Islet precursor cell (in vitro differentiated cells): ENCODE measurements around the gene CNTNAP3.
"Not testable (repeated sequence)": the region's sequence is repeated elsewhere in the genome, so short reads cannot be mapped to it uniquely, and the experiment has no call there.

Experiments
- DNase-seq: peaks from one replicate; pipeline ENCODE4 v3.0.0-alpha.2; 2018

Gene CNTNAP3

DNA sequence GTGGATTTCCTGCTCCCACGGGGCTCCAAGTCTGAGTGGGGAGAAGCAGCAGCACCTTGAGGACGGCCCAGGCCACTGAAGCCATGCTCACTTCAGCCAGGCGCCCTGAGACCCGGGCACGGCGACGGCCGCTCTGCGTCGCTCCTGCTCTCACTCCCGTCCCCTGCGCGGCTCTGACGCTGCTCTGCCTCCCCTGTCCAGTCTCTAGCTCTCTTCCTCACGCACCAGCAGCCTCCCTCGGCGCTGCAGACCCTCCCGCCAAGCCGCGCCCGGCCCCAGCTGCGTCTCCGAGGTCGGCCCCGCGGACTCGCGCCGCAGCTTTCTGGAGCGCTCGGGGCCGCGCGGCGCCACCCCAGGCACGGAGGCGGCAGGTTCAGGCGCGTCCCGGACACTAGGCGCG lies at the start of gene CNTNAP3:
TSS of gene CNTNAP3 (minus strand) at position 188 of the 400 bp plus-strand sequence. CDS start at position 85, 103 bp downstream.
- peak; percentile 59 for DNase-seq

GRCh38 chr9:39279995-39280394 lies 8.0 kb downstream of the CNTNAP3 start:
- not testable (repeated sequence) for DNase-seq

- DNase-seq = not testable (repeated sequence)
Observed at GRCh38 chr9:39242513-39242912, 45.5 kb downstream of the CNTNAP3 start.

- not testable (repeated sequence) for DNase-seq
Observed at GRCh38 chr9:39232130-39232991, 55.6 kb downstream of the CNTNAP3 start.

- not testable (repeated sequence) for DNase-seq
Observed at GRCh38 chr9:39215976-39216375, 72.0 kb downstream of the CNTNAP3 start.

DNA sequence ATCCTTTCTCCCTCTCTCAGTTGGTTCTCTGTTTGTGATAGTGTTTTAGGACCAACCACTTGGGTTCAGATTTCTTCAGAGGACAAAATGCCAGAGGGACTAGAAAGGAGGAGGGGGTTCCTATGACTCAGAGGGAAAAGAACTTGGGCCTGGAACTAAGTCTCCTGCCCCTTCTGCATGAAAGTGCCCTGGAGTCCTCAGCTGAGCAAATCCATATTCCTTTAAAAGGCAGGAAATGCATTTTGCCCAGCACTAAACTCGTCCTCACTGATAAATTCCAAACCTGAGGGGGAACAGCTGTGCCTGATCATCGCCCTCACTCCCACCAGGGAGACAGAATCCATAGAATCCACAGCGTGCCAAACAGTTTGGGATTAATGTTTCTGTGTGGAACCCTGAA lies 78.2 kb downstream of the CNTNAP3 start:
- DNase-seq = not testable (repeated sequence)

- DNase-seq = not testable (repeated sequence)
Observed at GRCh38 chr9:39206643-39207042, 81.3 kb downstream of the CNTNAP3 start.

DNA sequence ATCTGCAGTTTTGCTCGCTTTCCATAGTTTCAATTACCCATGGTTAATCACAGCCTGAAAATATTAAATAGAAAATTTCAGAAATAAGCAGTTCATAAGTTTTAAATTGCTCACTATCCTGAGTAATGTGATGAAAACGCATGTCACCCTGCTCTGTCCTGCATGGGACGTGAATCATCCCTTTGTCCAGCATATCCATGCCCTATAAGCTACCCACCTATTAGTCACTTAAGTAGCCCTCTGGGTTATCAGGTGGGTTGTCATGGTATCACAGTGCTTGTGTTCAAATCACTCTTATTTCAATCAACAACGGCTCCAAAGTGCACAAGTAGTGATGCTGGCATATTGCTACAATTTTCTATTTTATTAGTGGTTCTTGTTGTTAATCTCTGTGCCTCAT lies 82.1 kb downstream of the CNTNAP3 start:
- not testable (repeated sequence) for DNase-seq

DNA sequence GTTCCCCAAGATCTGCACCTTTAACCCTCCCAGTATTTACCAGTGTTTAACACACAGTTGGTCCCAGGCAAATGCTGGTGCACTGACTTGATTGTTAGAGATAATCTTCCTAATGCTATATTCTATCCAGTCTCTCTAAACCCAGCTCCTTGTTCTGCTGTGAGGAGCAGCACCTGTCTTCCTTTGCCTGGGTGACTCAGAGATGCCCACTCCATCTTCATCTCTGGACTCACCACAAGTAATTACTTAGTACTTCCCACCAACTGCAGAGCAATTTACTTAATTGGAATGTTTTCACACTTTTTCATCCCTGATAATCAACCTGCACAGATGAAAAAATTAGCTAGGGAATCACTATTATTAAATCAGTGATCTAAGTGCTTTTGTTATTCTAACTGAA lies 87.6 kb downstream of the CNTNAP3 start:
- DNase-seq = not testable (repeated sequence)

- not testable (repeated sequence) for DNase-seq
Observed at GRCh38 chr9:39198000-39198709, 89.8 kb downstream of the CNTNAP3 start.

GRCh38 chr9:39171370-39171769 lies 116.6 kb downstream of the CNTNAP3 start:
- DNase-seq = not testable (repeated sequence)

DNA sequence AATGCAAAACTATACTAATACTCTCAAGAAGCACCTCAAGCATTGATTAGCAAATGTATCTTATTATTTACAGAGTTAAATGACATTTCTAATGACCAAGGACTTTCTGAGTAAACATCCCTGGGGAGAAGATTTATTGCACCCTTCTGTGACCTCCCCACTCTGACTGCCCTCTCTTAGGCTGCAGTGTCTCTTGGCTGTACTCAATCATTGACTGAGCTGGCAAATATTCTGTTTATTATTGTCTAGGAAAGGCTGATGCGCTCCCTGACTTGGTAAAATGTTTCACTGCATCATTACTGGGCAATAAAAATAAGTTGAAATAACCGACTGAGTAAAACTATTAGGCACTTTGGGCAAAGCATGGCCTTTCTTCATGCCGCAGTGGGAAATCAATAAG lies 130.3 kb downstream of the CNTNAP3 start:
- not testable (repeated sequence) for DNase-seq

DNA sequence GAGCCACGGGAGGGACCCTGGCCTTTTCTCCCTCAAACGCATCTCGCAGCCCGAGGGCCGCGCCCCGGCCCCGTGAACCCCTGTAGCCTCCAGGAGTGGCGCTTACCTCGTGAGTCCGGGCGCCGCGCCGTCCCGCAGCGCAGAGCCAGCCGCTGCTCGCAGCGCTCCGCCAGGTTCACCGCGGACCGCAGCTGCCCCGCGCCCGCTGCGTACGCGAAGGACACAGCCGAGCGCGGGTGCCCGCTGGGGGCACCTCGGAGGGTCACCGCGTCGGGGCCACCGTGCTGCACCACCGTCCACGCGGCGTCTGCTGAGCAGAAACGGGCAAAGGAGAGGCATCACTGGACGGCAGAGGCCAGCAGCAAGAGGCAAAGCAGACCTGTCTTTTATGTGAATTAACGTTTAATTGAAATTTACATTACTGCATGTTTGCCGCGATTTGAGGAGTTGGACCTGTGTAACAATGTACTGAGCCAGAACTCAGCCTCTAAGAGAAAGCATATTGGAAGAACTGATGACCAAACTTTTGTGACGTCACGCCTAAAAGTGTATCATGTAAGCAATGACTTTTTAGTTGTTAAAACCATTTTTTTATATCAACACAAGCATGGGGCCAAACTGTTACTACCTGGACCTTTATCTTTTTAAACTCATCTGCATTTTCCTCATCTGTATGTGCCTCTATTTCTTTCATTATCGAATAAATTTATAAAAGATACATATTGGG lies 155.0 kb downstream of the CNTNAP3 start:
- not testable (repeated sequence) for DNase-seq

DNA sequence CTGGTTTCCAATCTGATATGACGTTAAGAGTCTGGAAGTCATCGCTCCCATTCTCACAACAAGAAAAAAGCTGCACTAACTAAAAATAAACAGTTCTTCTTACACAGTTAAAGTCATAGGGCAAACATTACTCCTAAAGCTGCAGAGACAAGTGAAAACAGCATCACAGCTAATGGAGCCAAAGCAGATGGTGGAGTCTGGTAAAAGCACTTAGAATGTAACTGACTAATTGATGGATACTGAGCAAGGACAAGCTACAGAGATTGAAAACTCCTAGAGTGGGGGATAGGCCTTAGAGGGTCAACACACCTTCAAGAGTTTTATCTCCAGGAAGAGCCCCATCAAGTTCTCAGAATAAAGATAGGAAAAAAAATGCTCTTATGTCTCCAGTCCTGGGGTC lies 166.6 kb downstream of the CNTNAP3 start:
- not testable (repeated sequence) for DNase-seq

GRCh38 chr9:39111746-39112145 lies 176.2 kb downstream of the CNTNAP3 start:
- not testable (repeated sequence) for DNase-seq

- no peak for DNase-seq
Observed at GRCh38 chr9:39108145-39108544, 179.8 kb downstream of the CNTNAP3 start.

GRCh38 chr9:39097208-39097607 lies 190.8 kb downstream of the CNTNAP3 start:
- DNase-seq = not testable (repeated sequence)

DNA sequence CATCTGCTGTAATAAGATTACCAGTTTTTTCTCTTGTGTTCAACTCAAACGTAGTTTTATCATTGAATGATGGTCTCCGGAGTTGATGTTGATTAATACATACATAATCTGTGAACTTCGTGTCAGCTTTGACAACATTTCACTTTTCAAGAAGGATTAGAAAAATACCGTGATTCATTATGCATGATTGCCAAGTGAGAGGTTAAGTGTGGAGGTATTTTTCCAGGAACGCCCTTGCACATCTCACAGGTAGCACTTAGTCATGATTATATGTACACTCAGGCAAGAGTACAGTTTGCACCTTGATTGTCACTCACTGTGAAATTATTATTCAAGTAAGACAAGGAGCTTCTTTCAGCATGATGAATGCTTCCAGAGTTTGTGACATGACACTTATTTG lies 202.7 kb downstream of the CNTNAP3 start:
- DNase-seq = not testable (repeated sequence)

- DNase-seq = peak; percentile 40
Observed at GRCh38 chr9:39082574-39082973, 205.4 kb downstream of the CNTNAP3 start.

DNA sequence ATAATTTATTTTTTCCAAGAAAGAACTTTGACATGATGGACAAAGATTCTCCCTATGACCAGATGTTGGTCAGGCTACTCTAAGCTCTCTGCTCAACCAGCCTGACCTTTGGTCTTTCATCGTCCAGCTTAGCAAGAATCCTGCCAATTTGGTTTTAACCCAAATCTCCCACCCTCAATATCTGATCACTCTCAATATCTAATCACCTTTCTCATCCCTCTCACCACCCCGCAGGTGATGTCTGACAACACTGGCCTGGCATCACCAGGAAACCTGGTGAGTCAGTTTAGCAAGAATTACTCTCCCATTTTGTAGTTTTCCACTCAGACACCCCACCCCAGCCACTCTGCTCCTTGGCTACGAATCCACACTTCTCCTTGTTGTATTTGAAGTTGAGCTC lies 207.9 kb downstream of the CNTNAP3 start:
- not testable (repeated sequence) for DNase-seq

GRCh38 chr9:39078621-39079256 lies 209.2 kb downstream of the CNTNAP3 start:
- peak; percentile 68 for DNase-seq

DNA sequence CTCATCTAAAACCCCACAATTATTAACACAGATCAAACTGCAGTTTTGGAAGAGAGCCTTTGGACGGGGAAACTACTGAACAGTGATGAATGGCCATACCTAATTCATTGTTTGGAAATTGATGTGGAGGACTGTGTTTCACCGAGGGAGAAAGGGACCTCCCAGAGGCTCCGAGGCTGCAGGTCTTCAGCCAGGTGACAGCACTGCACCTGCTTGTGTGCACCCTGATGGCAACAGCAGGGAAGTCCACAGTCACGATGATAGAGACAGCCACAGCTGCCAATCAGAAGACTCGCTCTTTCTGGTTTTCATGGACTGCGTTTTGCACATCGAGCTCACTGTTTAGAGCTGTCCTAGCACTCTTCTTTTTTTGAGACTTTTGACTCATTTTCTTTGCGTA lies 214.4 kb downstream of the CNTNAP3 start:
- DNase-seq = not testable (repeated sequence)

GRCh38 chr9:39067683-39068082 lies 220.3 kb downstream of the CNTNAP3 start:
- not testable (repeated sequence) for DNase-seq
